HG03039 (cell line): Measurements from ENCODE around the gene ZCCHC4.
A peak's percentile ranks its signal among the peaks of the same experiment; 100 is the strongest.

Source experiments
- ATAC-seq: cut with Tn5 transposase; IDR thresholded peaks from one replicate; pipeline ENCODE4 v1.9.1; 2021; ENCODE audit warnings: mild to moderate bottlenecking, moderate library complexity; ENCODE audit not compliant: unreplicated experiment

The ZCCHC4 gene

DNA sequence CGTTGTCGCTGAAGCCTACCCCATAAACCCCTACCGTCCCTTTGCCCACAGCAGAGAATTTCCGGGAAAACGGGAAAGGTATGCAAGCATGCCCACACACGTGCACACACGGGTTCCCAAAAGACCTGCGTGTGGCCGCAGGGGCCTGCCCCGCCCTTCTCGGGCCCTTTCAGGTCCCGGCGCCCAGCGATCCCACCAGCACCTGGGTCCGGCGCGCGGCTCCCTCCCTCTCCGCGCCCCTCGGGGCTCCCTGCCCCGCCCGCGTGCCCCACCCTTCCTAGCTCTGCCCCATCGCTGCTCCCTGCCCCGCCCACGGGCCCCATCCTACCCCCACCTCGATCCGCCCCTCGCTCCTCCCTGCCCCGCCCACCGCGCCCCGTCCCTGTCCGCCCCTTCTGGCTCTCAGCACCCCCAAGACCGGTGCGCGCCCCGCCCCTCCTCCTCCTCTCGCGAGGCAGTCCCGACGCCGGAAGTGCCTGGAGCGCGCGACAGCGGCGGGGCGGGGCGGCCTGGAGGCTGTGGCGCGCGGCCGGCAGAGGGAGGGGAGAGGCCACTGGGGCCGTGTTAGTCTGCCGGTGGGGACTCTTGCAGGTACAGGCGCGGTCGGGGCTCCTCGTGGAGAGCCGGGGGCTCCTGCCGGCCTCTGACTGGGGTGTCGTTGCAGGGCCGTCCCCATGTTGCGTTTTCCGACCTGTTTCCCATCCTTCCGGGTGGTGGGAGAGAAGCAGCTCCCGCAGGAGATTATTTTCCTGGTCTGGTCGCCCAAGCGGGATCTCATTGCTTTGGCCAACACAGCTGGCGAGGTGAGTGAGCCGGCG lies 64.4 kb downstream of the ZCCHC4 start, which contains the start of gene ANAPC4:
TSS of gene ANAPC4 (plus strand) at position 510 of the 818 bp plus-strand sequence. CDS start at position 675, 165 bp downstream.
- ATAC-seq = peak; percentile 94

DNA sequence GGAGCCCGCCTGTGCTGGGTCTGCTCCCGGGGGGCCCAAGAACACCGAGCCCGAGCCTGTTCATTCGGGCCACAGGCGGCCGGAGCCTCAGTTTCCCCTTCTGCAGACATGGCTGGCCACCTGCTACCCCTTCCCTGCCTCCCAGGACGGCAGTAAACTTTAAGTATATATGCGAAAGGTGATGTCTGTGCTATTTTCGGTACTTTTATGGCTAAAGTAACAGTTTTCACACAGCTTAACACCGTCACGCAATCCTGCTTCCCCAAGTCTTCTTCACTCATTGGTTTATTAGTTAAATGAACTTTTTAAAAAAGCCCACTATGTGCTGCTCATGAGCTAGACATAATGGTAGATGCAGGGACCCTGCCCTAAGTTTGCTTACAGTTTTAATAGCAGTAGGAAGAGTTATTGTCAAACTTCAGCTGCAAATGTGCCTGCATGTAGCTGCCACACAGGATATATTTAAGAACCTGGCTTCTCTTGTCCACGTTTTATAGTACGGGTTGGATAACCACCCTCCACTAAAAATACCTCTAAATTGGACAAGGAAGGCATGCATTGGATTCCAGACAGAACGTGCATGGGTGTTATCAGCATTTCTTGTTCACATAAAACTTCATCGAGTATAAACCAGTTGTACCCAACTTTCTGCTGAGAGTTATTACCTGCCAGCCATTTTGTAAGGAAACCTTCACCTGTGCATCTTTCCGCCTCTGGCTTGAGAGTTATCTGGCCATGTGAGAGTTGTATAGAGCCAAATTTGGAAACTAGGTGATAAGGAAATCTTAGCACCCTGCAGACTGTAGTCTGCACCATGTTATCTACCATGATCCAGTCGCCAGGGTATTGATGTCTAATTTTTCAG lies 65.2 kb downstream of the ZCCHC4 start:
- ATAC-seq = peak; percentile 6

DNA sequence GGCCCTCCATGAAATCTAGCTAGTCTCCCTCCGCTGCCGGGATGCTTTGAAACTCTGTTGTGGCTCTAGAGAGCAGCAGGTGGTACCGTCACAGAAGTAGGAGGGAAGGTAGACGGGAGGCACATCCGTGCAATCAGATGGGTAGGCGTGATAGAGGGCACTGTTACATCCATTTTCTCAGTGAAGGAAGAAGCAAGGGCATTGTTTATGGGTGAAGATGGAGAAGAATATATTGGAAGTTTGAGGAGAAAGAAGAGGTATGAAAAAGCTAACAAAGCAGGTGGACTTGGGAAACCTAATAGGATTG lies 65.8 kb downstream of the ZCCHC4 start:
- no peak for ATAC-seq

DNA sequence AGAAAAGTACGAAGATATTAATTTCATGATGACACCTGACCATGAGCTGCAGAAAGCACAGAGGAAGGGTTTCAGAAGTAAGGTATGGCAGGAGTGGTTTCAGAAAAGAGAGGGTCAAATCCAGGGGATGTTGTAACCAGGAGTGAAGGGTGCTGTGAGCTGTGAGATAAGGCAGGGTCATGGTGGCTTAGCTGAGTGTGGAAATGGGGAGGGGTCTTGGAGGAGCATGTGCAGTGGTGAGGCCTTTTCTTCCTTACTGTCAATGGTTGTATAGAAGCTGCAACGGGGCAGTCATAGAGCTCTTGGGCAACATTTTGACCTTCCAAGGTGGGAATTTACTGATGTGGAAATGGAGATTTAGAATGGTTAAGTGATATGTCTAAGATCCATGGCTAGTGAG lies 67.0 kb downstream of the ZCCHC4 start:
- no peak for ATAC-seq

DNA sequence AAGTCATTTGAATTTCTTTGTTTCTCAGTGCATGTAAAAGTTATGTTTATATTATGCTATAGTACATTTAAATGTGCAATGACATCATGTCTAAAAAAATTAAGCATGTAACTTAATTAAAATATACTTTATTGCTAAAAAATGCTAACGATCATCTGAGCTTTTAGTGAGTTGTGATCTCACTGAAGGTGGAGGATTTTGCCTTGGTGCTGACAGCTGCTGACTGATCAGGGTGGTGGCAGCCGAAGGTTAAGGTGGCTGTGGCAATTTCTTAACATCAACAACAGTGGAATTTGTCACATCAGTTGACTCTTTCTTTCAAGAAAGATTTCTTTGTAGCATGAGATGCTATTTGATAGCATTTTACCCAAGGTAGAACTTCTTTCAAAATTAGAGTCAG lies 71.1 kb downstream of the ZCCHC4 start:
- no peak for ATAC-seq

DNA sequence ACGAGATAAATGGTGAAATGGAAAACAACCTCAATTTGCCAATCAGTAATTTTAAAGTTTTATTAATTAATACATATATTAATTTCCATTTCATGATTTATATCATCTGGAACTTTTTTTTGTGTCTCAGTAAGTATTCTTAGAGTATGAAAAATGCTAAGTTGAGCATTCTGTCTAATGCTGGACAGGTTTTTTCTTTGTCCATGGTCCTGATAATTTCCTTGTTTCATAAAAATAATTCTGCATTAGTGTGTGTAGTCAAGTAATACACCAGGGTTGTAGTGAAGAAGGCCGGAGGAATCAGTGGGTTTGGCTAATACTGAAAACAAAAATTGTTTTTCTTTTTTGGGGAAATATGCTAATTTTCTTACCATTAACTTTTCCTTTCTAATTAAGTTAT lies 74.4 kb downstream of the ZCCHC4 start:
- ATAC-seq = no peak

DNA sequence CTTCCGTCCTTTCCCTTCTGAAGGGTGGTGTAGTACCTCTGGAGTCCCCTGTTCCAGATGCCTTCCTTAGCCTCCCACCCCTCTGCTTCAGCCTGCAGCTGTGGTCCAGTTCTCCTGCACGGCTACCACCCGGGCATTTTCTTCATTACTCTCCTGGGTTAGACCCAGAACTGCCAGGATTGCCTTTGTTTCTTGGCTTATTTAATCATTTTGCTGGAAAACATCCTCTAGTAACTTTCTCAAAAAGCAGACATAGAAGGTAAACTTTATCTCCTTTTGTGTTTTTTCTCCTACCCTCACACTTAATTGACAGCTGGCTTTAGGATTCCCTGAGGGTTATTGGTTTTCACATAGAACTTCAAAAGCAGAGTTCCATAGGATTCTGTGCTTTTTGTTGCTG lies 84.7 kb downstream of the ZCCHC4 start:
- no peak for ATAC-seq

DNA sequence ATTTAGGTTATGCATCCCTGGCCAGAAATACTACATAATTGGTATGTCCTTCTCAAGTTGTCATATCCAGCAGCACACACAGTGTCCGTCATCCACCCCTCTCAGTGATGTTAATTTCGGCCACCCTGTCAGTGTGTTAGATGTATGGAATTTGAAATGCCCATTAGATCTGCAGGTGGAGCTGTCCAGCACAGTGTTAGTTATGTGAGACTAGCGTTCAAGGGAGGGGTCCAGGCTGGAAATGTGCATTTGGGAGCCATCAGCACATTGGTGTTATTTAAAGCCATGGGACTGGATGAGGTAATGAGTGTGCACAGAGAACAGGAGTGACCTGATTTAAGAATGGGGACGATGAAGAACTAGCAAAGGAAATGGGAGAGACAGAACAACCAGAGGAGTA lies 86.9 kb downstream of the ZCCHC4 start:
- ATAC-seq = no peak

DNA sequence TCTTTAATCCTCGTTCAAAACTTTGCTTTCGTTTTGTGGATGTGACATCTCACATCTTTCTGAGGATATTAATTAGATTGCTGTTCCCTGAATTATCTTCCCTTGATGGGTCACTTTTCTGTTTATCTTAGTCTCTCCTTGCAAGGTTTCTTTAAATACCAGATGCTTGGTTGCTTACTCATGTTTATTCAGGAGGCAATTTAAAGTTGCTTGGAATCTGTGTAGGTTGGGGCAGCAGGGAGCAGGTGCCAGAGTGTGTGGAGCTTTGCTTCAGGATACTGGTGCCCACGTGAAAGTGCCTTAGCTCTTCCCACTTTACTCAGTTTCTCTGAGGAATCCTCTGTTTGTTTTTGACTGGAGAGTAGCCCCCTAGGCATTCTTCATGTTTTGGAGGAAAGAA lies 88.5 kb downstream of the ZCCHC4 start:
- ATAC-seq = no peak

DNA sequence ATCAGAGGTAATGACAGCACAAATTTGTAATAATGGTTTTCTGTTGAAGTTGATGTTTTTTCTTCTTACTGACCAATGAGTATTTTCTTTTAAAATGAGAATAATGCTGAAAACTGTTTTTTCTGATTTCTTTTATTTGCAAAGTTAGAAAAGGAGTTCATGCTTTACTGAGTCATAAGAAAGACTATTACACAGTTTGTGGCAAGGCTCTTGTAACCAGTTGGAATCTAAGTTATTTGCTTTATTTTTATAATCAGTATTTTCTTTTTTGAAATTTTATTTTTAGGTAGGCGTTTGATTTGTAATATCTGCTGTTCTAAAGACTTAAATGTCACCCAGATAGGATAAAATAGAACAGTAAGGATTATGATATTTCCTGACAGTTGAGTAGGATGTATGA lies 89.9 kb downstream of the ZCCHC4 start:
- ATAC-seq = no peak

DNA sequence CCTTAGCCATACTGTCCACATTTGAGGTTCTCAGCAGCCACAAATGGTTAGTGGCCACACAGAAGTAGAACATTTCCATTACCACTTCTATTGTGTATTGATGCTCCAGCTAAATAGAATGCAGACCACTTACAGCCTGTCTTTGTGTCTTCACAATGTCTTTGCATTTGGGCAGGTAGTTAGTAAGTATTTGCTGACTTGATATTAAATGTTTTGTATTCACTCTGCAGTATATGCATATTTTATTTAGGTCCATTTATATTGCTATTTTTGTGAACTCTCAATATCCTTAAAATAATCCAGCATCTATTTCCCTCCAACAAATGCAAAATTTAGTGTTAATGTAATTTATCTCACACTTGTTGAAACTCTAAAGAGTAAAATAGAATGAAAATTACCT lies 91.1 kb downstream of the ZCCHC4 start:
- no peak for ATAC-seq

DNA sequence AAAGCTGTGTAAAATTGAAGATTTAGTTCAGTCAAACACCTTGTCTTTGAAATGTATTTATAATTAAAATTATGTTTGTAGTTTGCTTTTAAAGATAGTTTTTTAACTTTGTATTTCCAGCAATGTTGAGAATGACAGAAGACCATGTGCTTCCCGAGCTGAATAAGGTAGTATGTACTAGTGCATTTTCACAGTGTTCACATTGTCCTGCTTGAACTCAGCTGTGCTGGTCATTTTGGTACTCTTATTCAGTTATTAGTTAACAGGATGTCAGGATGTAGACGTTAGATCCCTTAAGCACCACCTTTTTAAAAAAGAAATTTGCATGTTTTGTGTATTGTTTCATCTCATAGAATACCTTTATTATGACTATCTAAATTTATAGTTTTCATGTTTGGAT lies 92.9 kb downstream of the ZCCHC4 start:
- ATAC-seq = no peak

DNA sequence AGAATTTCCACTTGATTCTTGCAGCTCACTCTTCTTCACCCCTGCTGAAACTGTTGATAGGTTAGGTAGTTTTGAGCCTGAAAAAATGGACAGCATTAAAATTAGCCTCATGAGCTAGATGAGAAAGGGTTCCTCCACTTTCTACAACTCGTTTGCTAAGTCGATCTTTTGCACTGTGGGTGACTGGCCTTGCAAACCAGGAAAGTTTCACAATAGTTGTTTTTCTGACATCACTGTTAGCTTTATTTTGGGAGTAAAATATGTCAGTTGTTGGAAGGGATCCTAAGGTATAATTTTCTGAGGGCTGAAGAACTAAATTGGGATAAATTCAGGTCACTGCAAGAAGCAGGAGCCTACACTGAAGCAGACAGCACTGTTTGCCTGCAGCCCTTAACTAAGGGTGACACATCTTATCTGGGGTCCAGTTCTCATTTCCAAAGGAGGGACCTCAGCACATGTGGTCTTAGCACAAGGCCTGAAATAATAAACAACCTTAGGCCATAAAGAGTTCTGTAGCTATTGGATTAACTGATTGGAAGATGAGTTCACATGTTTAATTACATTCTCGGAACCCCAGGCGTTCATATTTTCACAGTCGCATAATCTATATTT lies 93.6 kb downstream of the ZCCHC4 start:
- no peak for ATAC-seq

DNA sequence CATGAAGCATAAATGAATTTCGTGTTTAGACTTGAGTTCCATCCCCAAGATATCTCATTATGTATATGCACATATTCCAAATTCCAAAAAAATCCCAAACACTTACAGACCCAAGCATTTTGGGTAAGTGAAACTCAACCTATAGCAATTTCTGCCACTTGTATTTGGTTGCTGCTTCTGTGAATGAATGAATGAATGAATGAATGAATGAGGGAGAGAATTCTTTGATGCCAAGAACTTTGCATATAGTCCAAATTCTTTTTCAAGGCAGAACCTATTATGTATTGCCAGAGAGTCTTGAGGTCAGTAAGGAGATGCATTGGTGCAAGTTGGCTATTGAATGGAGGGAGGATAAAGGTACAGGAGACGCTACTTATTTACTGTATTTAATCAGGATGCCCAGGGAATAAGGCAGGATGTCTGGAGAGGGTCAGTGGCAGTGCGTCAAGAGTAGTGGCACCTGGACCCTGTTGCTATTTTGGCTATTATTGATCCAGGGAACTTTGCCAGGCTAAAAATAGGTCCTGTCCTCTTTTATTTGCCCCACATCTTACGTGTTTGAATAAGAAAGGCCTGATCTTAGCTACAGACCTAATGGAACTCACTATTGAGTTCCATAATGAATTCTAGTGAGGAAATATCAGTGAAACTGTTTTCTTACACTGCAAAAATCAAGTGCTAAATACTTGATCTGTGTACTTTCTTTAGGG lies 98.4 kb downstream of the ZCCHC4 start:
- no peak for ATAC-seq

DNA sequence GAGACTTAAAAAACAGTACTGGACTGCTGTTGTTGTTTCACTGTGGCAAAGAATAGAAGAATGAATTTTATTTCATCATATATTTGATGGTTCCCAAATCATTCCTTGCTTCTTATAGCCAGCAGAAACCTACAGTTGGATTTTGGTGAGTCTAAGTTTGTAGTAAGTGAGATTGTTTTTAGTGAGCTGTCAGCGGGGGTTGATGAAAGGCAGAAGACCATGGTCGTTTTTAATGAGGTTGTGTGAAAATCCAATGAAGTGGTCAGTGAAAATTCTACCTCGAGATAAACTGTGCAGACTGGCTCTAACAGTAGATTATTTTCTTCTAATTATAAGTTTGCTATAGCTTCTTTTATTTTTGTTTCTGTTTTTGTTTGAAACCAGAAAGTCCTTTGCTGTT lies 100.7 kb downstream of the ZCCHC4 start:
- ATAC-seq = no peak

DNA sequence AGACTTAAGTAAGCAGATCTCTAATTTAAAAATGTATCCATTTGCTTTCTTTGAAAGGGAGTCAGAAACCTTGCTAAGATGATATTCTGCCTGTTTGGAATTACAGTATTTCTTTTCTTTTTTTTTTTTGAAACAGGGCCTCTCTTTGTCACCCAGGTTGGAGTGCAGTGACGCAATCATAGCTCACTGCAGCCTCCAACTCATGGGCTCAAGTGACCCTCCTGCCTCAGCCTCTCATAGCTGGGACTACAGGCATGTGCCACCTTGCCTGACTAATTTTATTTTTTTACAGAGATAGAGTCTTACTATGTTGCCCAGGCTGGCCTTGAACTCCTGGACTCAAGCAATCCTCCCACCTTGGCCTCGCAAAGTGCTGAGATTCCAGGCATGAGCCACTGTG lies 104.4 kb downstream of the ZCCHC4 start:
- ATAC-seq = no peak
